DND-41 (cell line): ENCODE measurements around the gene ASB18.

Source experiments
- ATAC-seq: fragments of 200-7000 bp; cut with Tn5 transposase; 3 replicates; pipeline ENCODE4 v1.9.1; 2021; ENCODE audit warnings: low read depth; ENCODE audit not compliant: insufficient read depth
- DNase-seq: peaks from one replicate; pipeline ENCODE4 v3.0.0-alpha.2; 2020
- H2AFZ ChIP-seq: 2 replicates; pipeline ENCODE4 v1.6.0; 2012; ENCODE audit warnings: low read depth, low read length
- H3K27ac ChIP-seq: 2 replicates; pipeline ENCODE4 v1.5.1; 2012; ENCODE audit warnings: low read length, inconsistent platforms
- H3K27me3 ChIP-seq: fragments of 200-600 bp; sonication (generic); 2 replicates; pipeline ENCODE4 v1.6.0; 2012; ENCODE audit warnings: low read length, mild to moderate bottlenecking, inconsistent platforms; ENCODE audit not compliant: insufficient read depth, poor library complexity
- H3K36me3 ChIP-seq: 2 replicates; pipeline ENCODE4 v1.5.1; 2012; ENCODE audit warnings: low read length, inconsistent platforms; ENCODE audit not compliant: insufficient read depth
- H3K4me1 ChIP-seq: 2 replicates; pipeline ENCODE4 v1.5.1; 2012; ENCODE audit warnings: mild to moderate bottlenecking, low read length; ENCODE audit not compliant: insufficient read depth
- H3K4me2 ChIP-seq: 2 replicates; pipeline ENCODE4 v1.6.0; 2012; ENCODE audit warnings: mild to moderate bottlenecking, moderate library complexity, low read length, inconsistent platforms; ENCODE audit not compliant: insufficient read depth
- H3K4me3 ChIP-seq, 2 experiments: fragments of 200-600 bp in 1 of 2; shearing (Covaris generic) in 1 of 2; 2 replicates each; pipeline ENCODE4 v1.5.1; 2012 to 2016; ENCODE audit warnings: inconsistent platforms in 2 of 2, low read length in 2 of 2, mild to moderate bottlenecking in 2 of 2, low read depth in 1 of 2, moderate library complexity in 1 of 2
- H3K79me2 ChIP-seq: 2 replicates; pipeline ENCODE4 v1.6.0; 2012; ENCODE audit warnings: low read length, inconsistent platforms; ENCODE audit not compliant: insufficient read depth
- H3K9ac ChIP-seq: 2 replicates; pipeline ENCODE4 v1.6.0; 2012; ENCODE audit warnings: low read depth, mild to moderate bottlenecking, inconsistent platforms, low read length, moderate library complexity
- H3K9me3 ChIP-seq: 2 replicates; pipeline ENCODE4 v1.5.1; 2012; ENCODE audit warnings: low read length, moderate library complexity, mild to moderate bottlenecking, inconsistent platforms; ENCODE audit not compliant: insufficient read depth, severe bottlenecking
- H4K20me1 ChIP-seq: 2 replicates; pipeline ENCODE4 v1.6.0; 2012; ENCODE audit warnings: low read length; ENCODE audit not compliant: insufficient read depth
- EZH2 ChIP-seq: IDR thresholded peaks from 3 replicates; pipeline ENCODE4 v1.6.1; 2012; ENCODE audit warnings: borderline replicate concordance, low read depth, mild to moderate bottlenecking, moderate library complexity, low read length, inconsistent platforms; ENCODE audit not compliant: severe bottlenecking
- TF ChIP-seq, protein P1 (sequence below): IDR thresholded peaks from 2 replicates; pipeline ENCODE4 v1.5.1; 2012; ENCODE audit warnings: borderline replicate concordance, low read length, moderate library complexity, mild to moderate bottlenecking; ENCODE audit not compliant: poor library complexity, severe bottlenecking; ENCODE audit errors: extremely low read depth

Gene ASB18

DNA sequence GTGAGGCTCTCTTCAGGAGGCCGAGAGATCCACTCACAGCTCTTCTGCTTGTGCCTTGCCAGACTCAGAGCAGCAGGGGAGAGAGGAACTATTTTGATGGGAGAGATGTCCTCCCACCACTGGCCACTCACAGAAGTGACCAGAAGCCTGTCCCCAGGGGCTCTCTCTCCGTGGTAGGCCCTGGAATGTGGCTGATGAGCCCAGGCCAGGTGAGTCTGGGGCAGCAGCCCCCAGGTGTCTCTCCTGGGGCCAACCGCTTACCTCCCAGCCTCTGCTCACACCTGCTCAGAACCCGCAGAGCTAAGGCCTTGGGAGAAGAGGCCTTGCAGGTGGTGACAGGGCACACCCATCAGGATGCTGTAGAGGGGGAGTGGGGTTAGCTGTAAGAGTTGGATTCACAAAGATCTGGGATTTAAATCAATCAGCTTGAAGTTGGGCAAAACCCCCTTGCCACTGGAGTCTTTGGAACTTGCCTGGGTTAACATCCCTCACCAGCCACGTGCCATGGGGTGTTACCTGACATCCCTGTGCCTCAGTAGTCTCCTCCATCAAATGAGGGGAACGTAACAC lies 29.1 kb upstream of the ASB18 start:
- Histone ChIP-seq H3K27me3 (peaks cover 13% of the 10 kb centered on the region), H3K4me3 (no peak overlapping the region), H3K27ac (no peak overlapping the region), H3K79me2 (no peaks in the 10 kb centered on the region), H3K36me3 (no peaks in the 10 kb centered on the region), H2AFZ (no peak overlapping the region), H4K20me1 (no peaks in the 10 kb centered on the region), H3K9ac (no peak overlapping the region), H3K4me1 (no peaks in the 10 kb centered on the region), H3K4me2 (no peak overlapping the region), H3K9me3 (no peaks in the 10 kb centered on the region)
- TF ChIP-seq, protein P1, sequence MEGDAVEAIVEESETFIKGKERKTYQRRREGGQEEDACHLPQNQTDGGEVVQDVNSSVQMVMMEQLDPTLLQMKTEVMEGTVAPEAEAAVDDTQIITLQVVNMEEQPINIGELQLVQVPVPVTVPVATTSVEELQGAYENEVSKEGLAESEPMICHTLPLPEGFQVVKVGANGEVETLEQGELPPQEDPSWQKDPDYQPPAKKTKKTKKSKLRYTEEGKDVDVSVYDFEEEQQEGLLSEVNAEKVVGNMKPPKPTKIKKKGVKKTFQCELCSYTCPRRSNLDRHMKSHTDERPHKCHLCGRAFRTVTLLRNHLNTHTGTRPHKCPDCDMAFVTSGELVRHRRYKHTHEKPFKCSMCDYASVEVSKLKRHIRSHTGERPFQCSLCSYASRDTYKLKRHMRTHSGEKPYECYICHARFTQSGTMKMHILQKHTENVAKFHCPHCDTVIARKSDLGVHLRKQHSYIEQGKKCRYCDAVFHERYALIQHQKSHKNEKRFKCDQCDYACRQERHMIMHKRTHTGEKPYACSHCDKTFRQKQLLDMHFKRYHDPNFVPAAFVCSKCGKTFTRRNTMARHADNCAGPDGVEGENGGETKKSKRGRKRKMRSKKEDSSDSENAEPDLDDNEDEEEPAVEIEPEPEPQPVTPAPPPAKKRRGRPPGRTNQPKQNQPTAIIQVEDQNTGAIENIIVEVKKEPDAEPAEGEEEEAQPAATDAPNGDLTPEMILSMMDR: no peak
- no peak for TF ChIP-seq EZH2
- no peak for ATAC-seq
- no peak for DNase-seq

DNA sequence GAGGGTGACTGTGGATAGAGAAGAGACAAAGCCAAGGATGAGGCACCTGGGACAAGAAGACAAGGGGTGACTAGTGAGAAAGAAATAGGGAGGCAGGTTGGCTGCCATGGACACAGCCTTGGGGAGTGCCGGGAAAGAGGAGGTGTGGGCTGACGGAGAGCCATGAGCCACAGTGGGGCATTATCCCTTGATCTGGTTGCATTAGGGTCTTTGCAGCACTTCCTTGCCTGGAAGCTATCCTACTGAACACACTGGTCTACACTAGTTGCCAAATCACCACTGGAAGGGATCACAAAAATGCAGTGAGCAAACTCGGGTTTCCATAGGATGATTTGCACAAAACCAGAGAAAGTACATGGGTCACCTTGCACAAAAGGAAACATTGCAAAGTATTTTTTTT lies 27.7 kb upstream of the ASB18 start:
- DNase-seq (no peak), ATAC-seq (no peak)
- Histone ChIP-seq H3K9me3 (no peaks in the 10 kb centered on the region), H3K9ac (no peak overlapping the region), H3K36me3 (no peaks in the 10 kb centered on the region), H3K27ac (no peak overlapping the region), H3K4me1 (no peaks in the 10 kb centered on the region), H3K79me2 (no peaks in the 10 kb centered on the region), H3K4me2 (no peak overlapping the region), H2AFZ (no peak overlapping the region), H4K20me1 (no peaks in the 10 kb centered on the region), H3K27me3 (peaks cover 12% of the 10 kb centered on the region), H3K4me3 (no peak overlapping the region)
- TF ChIP-seq, protein P1: no peak
- no peak for TF ChIP-seq EZH2

DNA sequence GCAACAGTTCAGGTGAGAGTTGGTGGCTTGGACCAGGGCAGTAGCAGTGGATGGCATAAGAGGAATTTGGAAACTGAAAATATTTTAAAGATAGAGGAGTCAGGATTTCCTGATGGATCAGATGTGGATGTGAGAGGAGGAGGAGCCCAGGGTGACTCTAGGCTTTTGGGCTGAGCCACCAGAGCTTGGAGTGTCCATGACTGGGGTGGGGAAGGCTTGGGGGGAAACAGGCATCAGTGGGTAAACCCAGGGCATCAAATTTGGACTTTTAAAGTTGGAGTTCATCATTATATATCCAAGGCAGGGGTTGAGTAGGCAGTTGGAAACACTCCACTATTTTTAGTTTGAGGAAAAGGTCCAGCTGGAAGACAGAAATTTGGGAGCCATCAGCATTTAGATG lies 27.3 kb upstream of the ASB18 start:
- Histone ChIP-seq H4K20me1 (no peaks in the 10 kb centered on the region), H2AFZ (no peak overlapping the region), H3K4me2 (no peak overlapping the region), H3K36me3 (no peaks in the 10 kb centered on the region), H3K4me3 (no peak overlapping the region), H3K4me1 (no peaks in the 10 kb centered on the region), H3K9ac (no peak overlapping the region), H3K27me3 (peaks cover 10% of the 10 kb centered on the region), H3K27ac (no peak overlapping the region), H3K9me3 (no peaks in the 10 kb centered on the region), H3K79me2 (no peaks in the 10 kb centered on the region)
- no peak for DNase-seq
- no peak for ATAC-seq
- TF ChIP-seq, protein P1: no peak
- no peak for TF ChIP-seq EZH2
